Fibroblast of skin of abdomen (primary cell): ENCODE data around the gene LRRC3.
"Not testable (repeated sequence)": the region's sequence is repeated elsewhere in the genome, so short reads cannot be mapped to it uniquely, and the experiment has no call there.

Source experiments
- DNase-seq: peaks from one replicate; pipeline ENCODE4 v3.0.0-alpha.2; 2013

Gene LRRC3

GRCh38 chr21:44478801-44479167, 23.5 kb downstream of the LRRC3 start:
- DNase-seq: no peak

- not testable (repeated sequence) for DNase-seq
Measured at GRCh38 chr21:44479556-44480199, 24.4 kb downstream of the LRRC3 start.

- DNase-seq: no peak
Measured at GRCh38 chr21:44480200-44481053, 25.1 kb downstream of the LRRC3 start.

- no peak for DNase-seq
Measured at GRCh38 chr21:44482581-44483287, 27.4 kb downstream of the LRRC3 start.

GRCh38 chr21:44483288-44484237, 28.3 kb downstream of the LRRC3 start:
- DNase-seq: no peak

GRCh38 chr21:44484498-44485253, 29.4 kb downstream of the LRRC3 start:
- no peak for DNase-seq

GRCh38 chr21:44485254-44485793, 30.0 kb downstream of the LRRC3 start:
- DNase-seq: peak; percentile 12

GRCh38 chr21:44485796-44486195, 30.5 kb downstream of the LRRC3 start:
- no peak for DNase-seq

GRCh38 chr21:44486302-44486701, 31.0 kb downstream of the LRRC3 start:
- no peak for DNase-seq

GRCh38 chr21:44487831-44488230, 32.5 kb downstream of the LRRC3 start:
- no peak for DNase-seq

GRCh38 chr21:44489962-44490361, 34.7 kb downstream of the LRRC3 start:
- no peak for DNase-seq

GRCh38 chr21:44490405-44490804, 35.1 kb downstream of the LRRC3 start:
- no peak for DNase-seq

- DNase-seq: no peak
Measured at GRCh38 chr21:44490816-44491215, 35.5 kb downstream of the LRRC3 start.

GRCh38 chr21:44492567-44493385, 37.5 kb downstream of the LRRC3 start:
- DNase-seq: no peak

GRCh38 chr21:44494418-44494817, 39.1 kb downstream of the LRRC3 start:
- no peak for DNase-seq

GRCh38 chr21:44494956-44495355, 39.6 kb downstream of the LRRC3 start:
- DNase-seq: no peak

- DNase-seq: no peak
Measured at GRCh38 chr21:44495611-44496563, 40.6 kb downstream of the LRRC3 start.

- no peak for DNase-seq
Measured at GRCh38 chr21:44496564-44497550, 41.5 kb downstream of the LRRC3 start.
